NCI-H69 (cell line): ENCODE measurements around the gene WDR76.
"Not testable (repeated sequence)": the region's sequence is repeated elsewhere in the genome, so short reads cannot be mapped to it uniquely, and the experiment has no call there.

Experiments used
- DNase-seq: peaks from one replicate; lab custom pipeline; 2025; lab: John Stamatoyannopoulos, UW

The WDR76 gene

DNA sequence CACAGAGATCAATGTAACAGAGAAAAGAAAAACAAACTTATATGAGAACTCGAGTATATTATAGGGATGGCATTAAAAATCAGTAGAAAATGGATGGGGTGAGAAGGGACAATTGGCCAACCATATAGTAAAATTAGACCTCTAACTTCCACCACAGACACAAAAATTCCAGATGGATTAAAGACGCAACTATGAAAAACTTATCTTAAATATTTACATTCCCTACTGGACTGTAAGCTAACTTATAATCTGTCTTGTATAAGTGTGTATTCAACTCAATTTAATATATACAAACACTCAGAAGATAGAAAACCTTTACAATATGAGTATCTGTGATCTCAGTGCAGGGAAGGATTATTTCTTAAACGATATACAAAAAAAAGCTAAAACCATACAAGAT lies 5.3 kb upstream of the WDR76 start:
- DNase-seq = no peak

DNA sequence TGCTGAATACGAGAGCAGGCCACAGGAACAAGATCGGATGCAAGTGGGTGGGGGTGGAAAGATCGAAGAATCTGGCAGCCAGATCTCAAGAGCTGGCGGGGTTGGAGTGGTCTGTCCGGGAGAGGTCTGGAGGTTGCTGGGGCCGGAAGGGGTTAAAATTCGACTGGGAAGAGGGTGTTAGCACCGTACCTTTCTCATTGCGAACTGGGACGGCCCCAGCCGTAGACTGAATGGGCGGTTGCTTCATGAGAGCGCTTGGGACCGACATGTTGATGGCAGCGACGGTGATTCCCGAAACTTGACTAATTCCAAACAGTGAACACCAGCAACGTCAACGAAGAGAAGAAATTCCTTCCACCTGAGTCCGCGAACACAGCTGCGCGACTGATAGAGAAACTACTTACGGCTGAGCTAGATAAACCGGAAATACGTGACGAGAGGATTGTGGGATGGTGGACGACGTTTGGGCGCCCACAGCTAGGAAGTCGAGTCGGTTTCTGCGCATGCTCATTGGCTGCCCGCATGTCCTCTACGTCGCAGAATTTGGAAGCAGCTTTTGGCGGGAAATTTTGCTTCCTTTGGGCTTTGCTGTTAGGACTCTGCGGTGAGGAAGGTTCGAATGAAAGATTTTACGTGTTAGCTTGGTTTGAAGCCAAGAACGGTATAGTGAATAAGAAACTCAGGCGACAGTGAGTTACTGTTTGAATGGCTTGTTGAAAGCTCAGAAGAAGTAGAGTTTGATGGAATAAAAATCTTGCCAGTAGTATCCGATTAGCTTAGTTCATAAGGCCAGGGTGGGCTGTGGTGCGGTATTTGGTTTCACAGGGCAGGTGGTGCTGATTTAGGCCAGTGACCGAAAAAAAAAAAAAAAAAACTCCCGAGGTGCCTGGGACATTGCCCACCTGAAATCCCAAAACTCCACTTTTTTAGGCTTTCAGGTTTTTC lies 2.2 kb upstream of the WDR76 start, which contains the start of gene MFAP1:
Gene MFAP1, minus strand, starts transcription at position 389 of the 945 bp plus-strand sequence. Its CDS starts 121 bp downstream, at position 268.
- DNase-seq = peak; percentile 99

DNA sequence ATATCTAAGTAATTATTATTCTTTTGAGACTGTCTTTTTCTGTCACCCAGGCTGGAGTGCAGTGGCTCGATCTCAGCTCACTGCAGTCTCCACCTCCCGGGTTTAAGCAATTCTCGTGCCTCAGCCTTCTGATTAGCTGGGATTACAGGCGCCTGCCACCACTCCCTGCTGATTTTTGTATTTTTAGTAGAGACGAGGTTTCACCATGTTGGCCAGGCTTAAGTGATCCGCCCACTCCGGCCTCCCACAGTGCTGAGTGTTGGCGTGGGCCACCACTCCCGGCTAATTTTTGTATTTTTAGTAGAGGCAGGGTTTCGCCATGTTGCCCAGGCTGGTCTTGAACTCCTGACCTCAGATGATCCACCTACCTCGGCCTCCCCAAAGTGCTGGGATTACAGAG lies 1.5 kb upstream of the WDR76 start:
- DNase-seq = not testable (repeated sequence)

GRCh38 chr15:43826029-43826507 lies 734 bp upstream of the WDR76 start:
- DNase-seq = no peak

- DNase-seq = peak; percentile 52
Measured at GRCh38 chr15:43828061-43828657, 1.4 kb downstream of the WDR76 start.

DNA sequence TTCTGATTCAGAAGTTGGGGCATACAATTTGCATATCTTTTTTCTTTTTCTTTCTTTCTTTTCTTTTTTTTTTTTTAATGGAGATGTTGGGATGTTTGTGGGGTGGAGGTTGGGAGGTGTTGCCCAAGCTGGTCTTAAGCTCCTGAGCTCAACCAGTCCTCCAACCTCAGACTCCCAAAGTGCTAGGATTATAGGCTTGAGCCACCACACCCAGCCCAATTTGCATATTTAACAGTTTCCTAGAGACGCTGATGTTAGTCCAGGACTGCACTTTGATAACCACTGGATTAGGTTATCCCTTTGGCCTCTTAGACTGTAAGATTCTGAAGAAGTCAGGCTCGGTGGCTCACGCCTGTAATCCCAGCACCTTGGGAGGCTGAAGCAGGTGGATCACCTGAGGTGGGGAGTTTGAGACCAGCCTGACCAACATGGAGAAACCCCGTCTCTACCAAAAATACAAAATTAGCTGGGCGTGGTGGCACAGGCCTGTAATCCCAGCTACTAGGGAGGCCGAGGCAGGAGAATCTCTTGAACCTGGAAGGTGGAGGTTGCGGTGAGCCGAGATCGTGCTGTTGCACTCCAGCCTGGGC lies 3.2 kb downstream of the WDR76 start:
- DNase-seq = not testable (repeated sequence)

DNA sequence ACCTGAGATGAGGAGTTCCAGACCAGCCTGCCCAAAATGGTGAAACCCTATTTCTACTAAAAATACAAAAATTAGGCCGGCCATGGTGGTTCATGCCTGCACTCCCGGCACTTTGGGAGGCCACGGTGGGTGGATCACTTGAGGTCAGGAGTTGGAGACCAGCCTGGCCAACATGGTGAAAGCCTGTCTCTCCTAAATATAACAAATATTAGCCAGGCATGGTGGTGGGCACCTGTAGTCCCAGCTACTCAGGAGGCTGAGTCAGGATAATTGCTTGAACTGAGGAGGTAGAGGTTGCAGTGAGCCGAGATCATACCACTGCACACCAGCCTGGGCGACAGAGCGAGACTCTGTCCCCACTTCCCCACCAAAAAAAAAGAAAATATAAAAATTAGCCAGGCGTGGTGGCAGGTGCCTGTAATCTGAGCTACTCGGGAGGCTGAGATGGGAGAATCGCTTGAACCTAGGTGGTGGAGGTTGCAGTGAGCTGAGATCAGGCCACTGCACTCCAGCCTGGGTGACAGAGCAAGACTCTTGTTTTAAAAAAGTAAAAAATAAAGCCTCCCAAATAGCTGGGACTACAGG lies 4.0 kb downstream of the WDR76 start:
- DNase-seq = not testable (repeated sequence)

DNA sequence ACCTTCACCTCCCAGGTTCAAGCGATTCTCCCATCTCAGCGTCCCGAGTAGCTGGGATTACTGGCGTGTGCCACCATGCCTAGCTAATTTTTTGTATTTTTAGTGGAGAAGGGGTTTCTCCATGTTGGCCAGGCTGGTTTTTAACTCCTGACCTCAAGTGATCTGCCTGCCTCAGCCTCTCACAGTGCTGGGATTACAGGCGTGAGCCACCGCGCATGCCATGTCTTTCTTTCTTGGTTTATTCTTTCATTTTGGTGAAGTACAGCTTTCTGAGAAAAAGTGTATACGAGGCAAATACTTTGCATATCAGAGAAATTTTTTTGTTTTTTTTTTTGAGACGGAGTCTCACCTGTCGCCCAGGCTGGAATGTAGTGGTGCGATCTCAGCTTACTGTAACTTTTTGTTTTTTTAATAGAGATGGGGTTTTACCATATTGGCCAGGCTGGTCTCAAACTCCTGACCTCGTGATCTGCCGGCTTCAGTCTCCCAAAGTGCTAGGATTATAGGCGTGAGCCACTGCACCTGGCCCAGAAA lies 4.8 kb downstream of the WDR76 start:
- not testable (repeated sequence) for DNase-seq

- DNase-seq = not testable (repeated sequence)
Measured at GRCh38 chr15:43832485-43832884, 5.7 kb downstream of the WDR76 start.

GRCh38 chr15:43845421-43845820 lies 18.6 kb downstream of the WDR76 start:
- DNase-seq = no peak

DNA sequence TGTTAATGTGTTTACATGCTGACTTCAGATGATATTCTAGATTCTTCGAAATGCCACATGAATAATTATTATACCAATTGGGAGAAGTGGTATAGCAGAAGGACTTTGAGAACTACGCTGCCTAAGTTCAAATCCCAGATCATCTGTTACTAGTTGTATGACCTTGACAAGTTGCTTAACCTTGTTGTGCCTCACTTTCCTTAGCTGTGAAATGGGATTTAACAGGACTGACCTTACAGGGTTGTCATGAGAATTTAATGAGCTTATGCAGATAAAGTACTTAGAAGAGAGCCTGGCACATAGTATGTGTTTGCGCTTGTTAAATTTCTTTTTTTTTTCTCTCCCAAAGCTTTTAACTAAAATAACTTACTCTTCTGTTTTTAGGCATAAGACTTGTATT lies 24.4 kb downstream of the WDR76 start:
- DNase-seq = no peak

GRCh38 chr15:43852607-43853006 lies 25.8 kb downstream of the WDR76 start:
- no peak for DNase-seq

DNA sequence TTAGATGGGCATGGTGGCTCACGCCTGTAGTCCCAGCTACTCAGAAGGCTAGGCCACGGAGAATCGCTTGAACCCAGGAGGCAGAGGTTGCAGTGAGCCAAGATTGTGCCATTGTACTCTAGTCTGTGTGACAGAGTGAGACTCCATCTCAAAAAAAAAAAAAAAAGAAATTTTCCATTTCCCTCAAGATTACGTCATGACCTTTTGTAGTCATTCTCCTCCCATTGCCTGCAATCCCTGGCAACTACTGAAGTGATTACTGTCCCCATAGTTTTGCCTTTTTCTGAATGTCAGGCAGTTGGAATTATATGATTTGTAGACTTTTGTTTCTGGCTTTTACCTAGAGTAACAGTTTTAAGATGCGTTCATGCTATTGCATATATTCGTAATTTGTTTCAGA lies 28.0 kb downstream of the WDR76 start:
- no peak for DNase-seq

DNA sequence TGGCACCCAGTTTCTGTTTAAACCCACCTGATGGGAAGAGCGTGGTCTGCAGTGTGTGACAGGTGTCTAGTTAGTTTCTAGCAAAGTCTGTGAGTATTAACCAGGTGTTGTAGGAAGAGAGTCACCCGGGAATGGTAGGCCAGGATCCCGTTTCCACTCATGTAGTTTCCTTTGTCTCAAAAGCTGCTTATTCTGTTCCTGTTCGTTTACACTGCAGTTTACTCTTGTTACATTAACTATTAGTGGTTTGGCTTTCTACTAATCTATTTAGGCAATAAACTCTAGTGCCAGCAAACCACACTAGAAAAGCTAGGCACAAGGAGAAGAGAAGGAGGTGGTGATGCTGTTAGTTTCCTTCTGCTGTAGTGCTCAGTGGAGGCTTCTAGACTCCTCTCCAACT lies 32.7 kb downstream of the WDR76 start:
- no peak for DNase-seq

GRCh38 chr15:43866636-43867035 lies 39.8 kb downstream of the WDR76 start:
- DNase-seq = not testable (repeated sequence)

GRCh38 chr15:43867096-43867495 lies 40.3 kb downstream of the WDR76 start:
- no peak for DNase-seq

DNA sequence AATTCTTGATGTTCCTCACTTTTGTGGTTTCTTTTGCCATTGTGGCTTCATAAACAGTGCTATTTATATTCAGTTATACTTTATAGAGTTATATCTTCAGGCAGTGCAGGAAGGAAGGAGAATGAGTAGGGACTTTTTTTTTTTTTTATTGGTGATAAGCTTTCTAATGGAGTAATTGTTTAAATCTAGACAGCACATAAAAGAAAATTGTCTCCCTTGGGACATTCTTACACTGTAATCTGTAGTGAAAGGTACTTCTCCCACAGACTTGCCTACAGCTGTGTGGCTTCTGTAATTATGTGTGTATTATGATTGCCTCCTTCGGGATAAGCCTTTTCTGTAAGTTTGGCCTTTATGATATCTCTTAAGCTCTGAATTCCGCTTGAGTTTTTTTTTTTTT lies 41.6 kb downstream of the WDR76 start:
- DNase-seq = peak; percentile 77

GRCh38 chr15:43871835-43872234 lies 45.0 kb downstream of the WDR76 start:
- DNase-seq = no peak

DNA sequence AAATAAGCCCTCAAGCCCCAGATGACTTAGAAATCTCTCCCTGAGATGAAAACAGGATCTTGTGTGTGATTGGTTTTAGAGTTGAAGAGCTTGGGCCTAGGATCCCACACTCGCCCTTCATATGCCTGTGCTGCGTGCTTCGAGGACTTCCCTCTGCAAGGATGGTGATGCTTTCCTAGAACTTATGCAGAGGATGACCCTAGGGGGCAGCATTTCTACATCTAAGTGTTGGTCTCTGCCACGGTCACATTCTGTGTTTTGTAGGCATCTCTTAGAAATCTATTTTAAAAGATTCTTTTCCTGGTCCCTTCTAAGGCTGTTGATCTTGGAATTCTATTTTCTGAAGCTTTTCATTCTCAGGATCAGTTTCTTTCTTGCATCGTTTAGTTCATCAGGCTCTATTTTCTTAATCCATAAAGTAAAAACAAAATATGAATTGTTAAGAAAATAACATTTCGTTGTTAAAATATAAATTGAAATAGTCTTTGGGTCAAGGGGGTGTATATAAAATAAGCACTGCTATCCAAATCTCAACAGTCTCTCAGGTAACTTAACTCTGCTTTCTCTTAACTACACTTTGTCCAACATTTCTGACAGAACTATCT lies 45.7 kb downstream of the WDR76 start:
- DNase-seq = peak; percentile 78

GRCh38 chr15:43873651-43874050 lies 46.8 kb downstream of the WDR76 start:
- DNase-seq = no peak

- DNase-seq = no peak
Measured at GRCh38 chr15:43876872-43877271, 50.1 kb downstream of the WDR76 start.

DNA sequence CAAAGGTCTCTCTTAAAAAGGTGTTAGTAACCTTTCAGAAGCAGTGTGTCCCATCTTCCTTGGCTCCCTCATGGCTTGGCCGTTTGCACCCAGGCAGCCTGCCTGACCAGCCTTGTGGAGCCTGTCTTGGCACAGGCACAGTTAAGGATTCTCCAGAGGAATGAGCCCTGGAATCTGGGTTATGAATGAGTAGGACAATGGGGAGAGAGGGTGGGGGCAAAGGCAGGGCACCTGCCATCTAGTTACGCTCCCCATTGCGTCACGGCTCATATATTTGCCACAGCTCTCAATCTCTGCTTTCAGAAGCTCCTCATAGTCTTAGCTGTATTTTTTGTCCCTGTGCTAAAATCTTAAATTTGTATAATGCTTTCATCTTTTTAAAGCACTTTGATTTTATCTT lies 50.6 kb downstream of the WDR76 start:
- peak; percentile 19 for DNase-seq
